GM19351 (cell line): Measurements from ENCODE around the gene ARL15.
"Not testable (repeated sequence)": the region's sequence is repeated elsewhere in the genome, so short reads cannot be mapped to it uniquely, and the experiment has no call there.

ENCODE experiments used
- ATAC-seq: cut with Tn5 transposase; IDR thresholded peaks from one replicate; pipeline ENCODE4 v1.9.1; 2021; ENCODE audit warnings: mild to moderate bottlenecking, moderate library complexity; ENCODE audit not compliant: unreplicated experiment

The ARL15 gene

DNA sequence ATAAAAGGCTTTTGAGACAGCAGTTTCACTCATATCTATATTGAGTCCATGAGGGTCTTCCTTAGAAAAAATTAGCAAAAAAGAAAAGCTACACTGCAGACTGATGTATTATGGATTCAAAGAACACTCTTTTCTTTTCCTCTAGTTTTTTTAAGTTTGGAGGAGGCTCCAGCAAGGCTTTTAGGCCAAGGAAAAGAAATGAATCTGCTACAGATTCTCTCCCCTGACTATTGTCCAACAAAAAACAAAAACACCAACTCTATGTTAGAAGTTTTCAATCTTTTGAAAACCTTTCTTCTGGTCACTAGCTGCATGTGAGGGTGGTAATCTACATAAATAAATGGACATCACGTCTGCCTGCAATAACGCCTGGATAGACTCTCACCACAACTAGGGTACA is 310.4 kb downstream of the ARL15 start:
- ATAC-seq: no peak

DNA sequence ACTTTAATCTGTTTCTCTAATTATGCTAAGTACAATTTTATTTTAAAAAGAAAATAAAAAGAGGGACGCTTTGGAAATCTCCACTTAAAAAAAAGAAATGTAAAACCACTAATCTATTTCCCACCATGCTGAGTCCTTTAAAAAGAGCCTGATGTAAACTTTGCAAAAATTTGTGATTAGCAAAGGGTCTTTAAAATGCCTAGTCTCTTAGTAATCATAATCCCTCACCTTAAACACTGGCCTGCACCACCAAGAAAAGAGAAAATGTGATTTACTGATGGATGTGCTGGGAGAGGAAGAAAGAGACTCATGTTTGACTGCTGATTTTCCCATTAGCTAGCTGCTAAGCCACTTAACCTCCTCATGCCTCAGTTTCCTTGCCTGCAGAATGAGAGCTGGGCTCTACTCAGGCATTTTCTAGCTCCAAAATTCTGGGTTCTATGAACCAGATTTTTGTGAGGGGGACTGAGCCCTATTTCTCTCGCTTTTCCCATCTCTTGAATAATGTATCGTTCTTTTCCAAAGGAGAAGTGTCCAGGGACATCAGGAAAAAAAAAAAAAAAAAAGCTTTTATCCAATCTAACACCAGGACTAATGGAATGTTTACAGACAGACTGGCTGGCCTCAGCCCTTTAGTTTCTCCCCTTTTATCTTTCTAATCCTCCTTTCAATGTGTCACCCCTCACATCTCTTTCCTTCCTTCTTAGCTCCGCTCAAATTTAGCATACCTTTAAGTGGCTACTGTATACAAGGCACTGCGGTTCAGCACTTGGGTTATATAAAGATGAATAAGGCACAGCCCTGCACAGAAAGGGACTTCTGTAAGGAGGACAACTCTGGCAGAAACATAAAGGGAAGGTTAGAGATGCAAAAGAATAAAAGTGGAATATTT is 312.4 kb downstream of the ARL15 start:
- no peak for ATAC-seq

DNA sequence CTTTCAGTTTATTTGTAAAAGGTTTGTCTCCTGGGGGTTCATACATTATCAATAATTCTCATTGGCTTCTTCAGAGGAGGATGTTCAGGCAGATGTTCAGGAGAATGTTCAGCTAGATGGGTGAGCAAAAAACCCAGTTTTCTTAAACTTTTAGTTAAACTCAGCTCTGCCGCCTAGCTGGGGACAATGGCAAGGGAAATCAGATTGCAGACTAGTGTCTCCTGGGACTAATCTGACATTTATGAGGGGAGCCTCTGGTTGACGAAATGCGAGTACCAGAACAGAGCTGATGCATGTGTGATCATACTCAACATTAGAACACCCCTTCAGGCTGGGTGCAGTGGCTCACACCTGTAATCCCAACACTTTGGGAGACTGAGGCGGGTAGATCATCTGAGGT is 314.4 kb downstream of the ARL15 start:
- ATAC-seq: no peak

DNA sequence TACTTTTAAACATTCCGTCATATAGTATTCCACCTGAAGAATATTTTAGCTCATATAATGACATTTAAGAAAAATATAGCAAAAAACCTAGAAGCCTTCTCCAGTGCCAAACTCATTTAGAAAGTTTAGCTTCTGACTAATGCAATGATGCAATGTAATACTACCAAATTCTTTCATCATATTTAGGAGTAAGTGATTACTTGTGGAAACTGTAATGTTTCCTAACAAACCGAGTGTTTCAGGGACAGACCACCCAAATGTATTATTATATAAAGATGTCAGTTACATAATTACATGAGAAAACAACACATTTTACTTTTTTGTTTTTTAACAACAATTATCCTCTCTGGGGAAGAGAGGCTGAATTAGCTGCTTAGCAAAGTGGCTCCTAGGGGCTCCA is 316.2 kb downstream of the ARL15 start:
- ATAC-seq: no peak

DNA sequence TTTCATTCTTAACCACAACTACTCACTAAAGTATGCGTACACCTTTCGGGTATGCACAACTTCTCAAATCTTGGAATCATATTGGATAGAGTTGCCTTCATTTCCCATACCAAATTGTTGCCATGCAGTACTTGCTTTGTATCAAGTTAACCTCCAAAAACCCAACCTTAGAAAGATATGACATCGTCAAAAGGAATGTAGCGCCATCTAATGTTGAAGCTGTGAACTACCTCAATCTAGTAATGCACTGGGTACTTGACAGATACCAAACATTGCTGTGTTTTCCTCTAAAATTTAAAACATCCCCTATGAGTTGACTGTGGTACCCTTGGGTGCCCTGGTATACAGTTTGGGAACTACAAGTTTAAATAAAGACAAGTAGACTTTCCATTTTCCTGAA is 318.4 kb downstream of the ARL15 start:
- ATAC-seq: no peak

DNA sequence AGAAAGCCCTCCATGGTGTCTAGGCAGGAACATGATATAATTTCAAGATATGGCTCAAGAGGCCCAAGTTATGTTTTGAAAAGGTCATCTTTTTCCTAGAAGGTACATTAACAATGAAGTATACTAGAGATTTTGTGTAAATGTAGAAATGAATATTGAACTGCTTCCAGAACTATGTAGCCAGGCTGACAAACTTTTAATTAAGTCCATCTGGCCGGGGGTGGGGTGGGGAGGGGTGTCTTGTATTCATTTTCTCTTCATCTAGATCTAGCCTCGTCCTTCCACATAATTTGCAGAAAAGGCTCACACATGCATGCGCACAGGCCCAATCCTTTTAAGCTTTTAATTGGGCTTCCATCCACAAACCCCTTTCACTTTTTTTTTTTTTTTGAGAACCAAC is 323.3 kb downstream of the ARL15 start:
- no peak for ATAC-seq

DNA sequence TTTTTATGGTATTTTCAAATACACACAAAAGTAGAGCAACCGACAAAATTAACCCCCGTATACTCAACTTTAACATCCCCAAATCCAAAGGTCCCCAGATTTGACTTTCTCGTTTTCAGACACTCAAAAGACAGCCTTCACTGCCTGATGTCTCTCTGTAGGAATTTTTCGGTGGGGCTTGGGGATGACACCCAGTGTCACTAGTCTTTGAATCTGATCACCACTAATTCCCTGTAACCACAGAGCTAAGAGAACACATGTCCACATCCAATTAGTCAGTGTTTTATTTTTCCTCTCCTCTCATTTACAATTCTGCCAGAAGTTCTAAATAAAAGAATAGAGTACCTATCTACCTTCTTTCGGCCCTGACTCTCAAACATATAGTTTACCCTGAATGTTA is 324.6 kb downstream of the ARL15 start:
- ATAC-seq: no peak

DNA sequence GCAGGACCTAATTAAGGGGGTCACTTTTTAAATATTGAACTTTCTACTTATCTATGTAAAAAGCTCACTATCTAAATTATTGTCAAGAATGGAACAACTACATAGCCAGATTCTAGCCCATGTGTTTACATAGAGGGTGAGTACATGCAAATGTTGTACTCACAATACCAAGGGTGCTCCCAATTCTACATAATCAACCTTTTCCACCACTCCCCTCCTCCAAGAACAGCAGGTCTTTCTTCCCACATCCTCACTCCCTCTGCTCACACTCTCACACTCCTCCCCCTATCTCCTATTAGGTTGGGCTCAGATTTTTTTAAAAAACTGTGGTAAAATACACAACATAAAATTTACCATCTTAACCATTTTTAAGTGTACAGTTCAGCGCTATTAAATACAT is 325.4 kb downstream of the ARL15 start:
- ATAC-seq: no peak

DNA sequence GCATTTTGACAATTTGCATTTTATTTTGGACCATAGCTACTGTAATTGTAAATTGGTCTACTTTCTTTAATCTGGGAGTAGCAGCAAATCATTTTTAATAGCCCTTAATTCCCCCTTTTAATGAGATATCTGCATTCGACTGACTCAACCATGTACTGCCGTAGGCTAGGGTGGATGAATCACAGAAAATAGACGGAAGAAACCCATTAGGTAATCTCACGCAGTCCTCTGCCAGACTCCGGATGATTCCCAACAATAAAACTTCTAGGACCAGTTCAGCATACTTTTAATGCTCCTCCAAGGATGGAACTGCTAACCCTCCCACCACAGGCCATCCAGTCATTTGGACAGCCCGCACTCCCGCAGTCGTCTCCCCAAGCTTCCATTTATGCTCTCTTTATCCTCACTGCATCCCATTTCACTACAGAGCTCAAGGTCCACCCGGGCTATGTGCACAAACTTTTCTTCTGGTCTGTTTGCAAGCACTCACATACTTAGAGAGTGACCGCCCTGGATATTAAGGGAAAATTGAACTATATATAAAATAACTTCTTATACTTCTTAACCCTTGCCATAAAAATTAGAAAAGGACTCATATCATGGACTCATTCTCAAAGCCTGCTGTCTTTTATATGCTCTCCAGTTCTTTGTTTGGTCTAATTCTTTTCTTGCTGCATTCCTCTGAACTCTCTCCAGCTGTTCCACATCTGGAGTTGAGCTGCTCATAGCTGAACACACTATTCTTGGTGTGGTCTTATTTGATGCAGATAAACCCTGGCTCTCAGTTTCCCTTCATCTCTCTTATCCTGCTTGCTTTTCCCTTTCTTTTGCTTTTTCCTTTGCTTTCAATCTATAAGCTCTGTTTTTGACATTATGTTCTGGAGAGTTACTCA is 326.6 kb downstream of the ARL15 start:
- no peak for ATAC-seq

DNA sequence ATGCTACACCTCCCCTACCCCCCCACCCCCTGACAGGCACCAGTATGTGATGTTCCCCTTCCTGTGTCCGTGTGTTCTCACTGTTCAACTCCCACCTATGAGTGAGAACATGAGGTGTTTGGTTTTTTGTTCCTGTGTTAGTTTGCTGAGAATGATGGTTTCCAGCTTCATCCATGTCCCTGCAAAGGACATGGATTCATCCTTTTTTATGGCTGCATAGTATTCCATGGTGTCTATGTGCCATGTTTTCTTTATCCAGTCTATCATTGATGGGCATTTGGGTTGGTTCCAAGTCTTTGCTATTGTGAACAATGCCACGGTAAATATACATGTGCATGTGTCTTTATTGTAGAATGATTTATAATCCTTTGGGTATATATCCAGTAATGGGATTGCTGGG is 328.1 kb downstream of the ARL15 start:
- ATAC-seq: not testable (repeated sequence)

DNA sequence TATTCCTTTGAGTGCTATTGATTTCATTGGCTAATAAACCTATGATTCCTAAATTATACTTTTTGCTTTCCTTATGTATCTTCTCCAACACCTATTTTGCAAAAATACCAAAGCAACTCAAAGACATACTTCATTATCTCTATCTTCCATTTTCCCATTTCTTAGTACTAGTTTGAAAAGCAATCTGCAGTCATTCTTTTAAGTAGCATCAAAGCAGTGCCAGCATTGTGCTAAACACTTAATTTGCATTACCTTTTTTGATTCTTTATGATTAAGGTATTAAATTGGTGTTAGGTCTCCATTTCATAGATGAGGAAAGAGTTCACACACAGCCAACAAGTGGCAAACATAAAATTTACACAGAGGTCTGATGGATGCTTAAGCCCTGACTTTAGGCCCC is 330.3 kb downstream of the ARL15 start:
- ATAC-seq: no peak

DNA sequence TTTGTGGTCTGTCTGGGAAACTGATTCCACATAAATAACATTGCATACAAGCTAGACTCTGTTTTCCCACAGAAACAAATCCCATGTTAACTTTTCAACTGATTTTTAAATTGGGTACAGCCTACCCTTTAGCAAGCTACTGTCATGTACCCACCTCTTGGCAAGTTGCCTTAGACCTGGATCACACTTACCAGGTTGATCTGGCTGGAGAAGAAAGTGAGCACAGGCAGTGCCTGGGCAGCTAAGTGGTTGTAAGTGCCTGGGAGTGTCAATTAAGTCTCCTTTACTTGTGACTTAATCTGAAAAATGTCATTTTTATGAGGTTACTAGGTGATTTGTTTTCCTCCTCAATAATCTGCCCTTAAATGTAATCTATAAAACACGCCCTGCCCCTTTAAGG is 336.4 kb downstream of the ARL15 start:
- ATAC-seq: no peak

DNA sequence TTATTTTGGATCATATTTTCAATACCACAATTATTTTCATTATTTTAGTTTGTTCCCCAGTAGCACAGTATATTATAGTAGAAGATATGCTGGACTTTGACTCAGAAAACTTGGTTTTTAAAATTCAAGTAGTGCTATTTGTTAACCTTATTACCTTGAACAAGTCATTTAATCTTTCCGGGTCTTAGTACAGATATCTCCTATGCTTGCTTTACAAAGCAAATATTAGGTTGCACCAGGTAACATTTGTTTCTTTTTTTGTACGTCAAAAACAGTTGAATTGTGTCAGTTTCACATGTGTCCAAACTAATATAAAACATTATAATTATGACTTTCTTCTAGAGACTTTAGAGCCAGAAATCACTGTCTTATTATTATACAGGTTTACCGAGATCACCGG is 338.1 kb downstream of the ARL15 start:
- ATAC-seq: no peak

DNA sequence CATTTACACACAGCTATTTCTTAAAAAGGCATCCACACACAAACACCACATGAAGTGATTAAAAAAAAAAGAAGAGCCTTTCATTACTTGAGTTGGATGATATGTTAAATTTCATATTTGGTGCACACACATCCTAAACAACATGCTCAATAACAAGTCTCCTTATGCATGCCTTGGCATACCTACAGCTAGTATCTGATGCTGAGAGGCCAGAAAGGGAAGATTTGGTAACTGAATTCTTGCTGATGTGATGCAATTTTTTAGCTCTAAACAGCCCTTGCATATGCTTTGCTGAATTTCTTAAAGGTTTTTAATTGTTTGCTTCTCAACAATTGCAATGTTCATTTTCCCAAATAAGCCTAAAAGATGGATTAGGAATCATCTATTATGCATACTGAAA is 338.8 kb downstream of the ARL15 start:
- ATAC-seq: no peak

DNA sequence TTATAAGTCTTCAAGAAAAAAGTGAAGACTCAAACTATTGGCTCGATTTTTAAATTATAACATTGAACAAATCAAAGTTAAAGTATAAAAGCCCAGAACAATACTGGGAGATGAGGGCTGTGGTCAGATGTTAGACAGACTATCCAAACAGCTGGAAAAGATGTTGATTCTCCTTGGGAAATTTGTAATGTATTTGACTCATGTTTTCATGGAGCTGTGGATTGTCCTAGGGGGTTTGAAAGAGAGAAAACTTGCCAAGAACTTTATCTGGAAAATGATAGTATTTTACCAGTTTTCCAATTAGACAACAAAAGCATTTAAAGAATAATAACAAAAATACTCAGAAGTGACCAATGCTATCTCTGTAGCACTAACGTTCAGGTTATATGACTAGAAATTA is 339.2 kb downstream of the ARL15 start:
- no peak for ATAC-seq

DNA sequence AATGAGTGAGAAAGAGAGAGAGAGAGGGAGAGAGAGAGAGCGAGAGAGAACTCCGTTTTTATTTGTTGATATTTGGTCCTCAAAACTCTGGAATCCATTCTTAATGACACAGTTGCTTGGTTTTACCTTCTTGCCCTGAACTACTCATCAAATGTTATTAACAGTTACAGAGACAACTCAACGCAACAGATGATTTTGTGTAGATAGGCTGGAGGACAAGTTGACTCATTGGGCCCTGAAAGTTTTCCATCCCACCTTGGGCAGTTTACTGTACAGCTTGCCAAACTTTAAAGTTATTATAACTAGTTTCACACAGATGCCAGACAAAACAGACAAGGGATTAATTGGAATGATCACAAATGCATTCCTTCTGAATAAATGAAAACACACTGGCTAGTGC is 339.9 kb downstream of the ARL15 start:
- ATAC-seq: no peak

DNA sequence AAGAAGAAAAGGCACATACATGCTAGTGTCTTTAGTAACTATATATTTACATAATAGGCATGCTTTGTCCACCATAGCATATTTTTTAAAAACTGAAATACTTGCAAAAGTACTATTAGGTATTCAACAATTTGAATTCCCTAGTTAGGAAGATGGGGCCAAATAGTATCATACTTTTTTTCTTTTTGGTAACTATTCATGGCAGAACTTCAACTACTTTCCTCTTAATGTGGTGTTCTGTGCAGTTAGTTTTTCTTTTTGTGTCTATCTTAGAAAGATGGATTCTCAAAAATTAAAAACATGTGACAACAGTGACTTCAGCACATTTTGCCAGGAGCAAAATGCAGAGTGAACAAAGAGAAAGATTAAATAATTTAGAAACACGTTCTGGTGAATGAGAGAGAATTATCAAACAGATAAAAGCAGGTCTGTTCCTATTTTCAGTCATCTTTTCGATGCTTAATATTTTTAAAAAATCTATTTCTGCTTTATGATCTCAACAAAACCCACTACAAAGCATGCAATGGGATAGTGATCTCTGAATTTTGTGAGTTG is 341.1 kb downstream of the ARL15 start:
- no peak for ATAC-seq

DNA sequence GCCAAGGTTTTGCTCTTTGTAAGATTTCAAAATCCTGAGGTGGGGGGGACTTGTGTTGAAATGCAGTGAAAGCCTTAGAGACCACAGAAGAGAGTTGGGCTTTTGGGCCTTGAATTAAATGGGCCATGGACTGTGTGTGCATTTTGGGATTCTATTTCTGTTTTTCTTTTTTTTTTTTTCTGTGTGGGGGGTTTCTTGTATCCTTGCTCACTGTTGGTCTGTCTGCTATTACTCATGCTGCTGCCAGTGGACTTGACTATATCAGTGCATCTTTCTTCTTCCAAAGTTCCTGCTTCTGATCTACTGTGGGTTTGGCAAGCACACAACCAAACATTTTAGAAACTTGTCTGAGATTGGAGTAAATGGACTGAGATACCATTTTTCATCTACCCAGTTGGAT is 344.9 kb downstream of the ARL15 start:
- no peak for ATAC-seq

DNA sequence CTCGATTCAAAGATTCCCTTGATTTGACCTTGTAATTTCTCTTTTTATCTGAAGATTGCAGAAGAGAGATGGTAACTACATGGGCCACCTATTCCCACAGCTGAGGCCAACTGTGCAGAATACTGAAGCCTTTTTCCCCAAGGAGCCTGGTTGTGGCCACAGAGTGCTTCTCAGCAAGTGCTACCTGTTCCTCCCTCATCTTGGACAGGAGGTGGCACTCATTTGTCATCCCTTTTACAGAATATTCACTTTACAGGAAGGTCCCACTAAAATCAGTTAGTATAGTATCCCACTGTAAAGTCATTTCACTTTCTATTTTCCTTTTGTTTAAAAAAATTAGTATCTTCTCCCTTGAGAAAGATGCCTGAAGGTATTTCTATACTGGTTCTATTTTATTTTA is 346.4 kb downstream of the ARL15 start:
- ATAC-seq: no peak

DNA sequence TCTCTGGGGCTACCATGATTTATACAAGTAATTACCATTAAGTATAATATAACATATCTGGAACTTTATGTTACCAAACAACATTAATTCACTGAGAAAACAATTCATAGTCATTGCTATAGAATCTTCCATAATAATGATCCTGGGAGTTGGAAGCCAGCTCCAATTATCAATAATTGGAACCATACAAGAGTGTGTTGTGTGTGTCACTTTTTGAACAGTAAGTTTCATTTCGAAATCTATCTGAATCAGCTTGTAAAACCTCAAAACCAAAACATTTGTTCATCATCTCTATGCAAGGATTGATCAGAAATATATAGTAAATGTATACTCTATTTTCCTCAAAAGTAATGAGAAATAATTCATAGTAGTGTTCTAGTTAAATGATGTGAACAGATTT is 348.1 kb downstream of the ARL15 start:
- ATAC-seq: no peak

DNA sequence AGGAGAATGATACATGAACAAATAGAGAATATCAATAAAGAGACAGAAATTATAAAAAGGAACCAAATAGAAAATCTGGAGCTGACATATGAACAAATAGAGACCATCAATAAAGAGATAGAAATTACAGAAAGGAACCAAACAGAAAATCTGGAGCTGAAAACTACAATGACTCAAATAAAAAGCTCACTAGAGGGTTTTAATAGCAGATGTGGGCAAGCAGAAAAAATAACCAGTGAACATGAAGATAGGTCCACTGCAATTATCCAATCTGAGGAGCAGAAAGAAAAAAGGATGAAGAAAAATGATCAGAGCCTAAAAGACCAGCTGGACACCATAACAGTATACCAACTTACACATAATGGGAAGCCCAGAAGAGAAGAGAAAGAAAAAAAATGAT is 353.7 kb downstream of the ARL15 start:
- ATAC-seq: no peak

DNA sequence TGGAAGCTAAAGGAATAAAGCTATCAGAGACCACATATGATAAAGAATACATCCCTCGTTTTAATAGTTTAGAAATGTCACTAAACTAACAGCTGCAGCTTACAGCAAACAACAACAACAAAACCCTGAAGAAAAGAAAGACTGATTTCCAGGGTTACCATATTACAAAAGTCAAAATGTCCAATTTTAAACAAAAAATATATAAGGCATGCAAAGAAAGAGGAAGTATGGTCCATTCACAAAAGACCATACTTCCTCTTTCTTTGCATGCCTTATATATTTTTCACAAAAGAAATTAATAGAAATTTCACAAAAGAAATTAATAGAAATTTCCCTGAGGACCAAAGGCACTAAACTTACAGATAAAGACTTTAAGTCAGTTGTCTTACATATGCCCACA is 354.2 kb downstream of the ARL15 start:
- no peak for ATAC-seq
